Hepatocyte (in vitro differentiated cells): Measurements from ENCODE around the gene C20orf204.

Source experiments
- EZH2 ChIP-seq: fragments of 200-600 bp; sonication (generic); IDR thresholded peaks from 2 replicates; pipeline ENCODE4 v1.6.1; 2016; ENCODE audit warnings: antibody characterized with exemption, mild to moderate bottlenecking, borderline replicate concordance
- EZH2phosphoT487 ChIP-seq: fragments of 200-600 bp; sonication (generic); IDR thresholded peaks from one replicate; pipeline ENCODE4 v1.6.1; 2018; ENCODE audit warnings: antibody characterized with exemption, mild to moderate bottlenecking, low read depth, moderate library complexity; ENCODE audit not compliant: unreplicated experiment, severe bottlenecking
- TF ChIP-seq, protein P1 (sequence below): fragments of 200-600 bp; sonication (generic); IDR thresholded peaks from 2 replicates; pipeline ENCODE4 v1.5.1; 2016; ENCODE audit warnings: antibody characterized with exemption, mild to moderate bottlenecking; ENCODE audit not compliant: poor library complexity

DNA sequence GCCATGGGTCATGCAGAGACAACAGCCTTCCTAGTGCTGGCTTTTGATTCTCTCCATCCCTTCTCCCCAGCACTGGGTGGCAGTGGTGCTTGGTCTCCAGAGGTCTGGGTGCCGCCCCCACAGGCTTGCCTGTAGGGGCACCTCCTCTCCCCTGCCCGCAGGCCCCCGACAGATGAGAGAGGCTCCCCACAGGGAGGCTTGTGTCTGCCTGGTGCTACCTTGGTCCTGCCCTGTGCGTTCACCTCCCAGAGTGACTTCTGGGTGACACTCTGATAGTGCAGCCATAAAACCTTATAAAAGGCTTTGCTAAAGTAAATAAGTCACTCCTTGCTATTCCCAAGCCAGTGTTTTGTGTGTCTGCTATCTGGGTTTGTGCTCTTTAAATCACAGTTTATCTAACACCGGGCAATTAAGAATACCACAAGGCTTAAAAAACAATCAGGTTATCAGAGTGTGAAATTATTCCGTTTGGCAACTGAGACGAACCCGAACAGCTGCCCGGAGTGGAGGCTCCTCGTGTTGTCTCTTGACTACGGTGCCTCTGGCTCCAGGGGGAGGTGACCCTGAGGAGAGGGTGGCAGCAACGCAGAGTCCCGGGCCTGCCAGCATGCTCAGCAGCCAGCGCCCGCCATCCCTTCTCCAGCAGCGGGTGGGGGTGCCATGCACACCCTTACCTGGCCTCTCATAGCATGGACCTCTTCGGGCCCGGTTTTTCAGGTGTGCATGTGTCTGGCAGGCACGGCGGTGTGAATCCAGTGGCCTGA, 5.4 kb upstream of the C20orf204 start:
- TF ChIP-seq, protein P1, sequence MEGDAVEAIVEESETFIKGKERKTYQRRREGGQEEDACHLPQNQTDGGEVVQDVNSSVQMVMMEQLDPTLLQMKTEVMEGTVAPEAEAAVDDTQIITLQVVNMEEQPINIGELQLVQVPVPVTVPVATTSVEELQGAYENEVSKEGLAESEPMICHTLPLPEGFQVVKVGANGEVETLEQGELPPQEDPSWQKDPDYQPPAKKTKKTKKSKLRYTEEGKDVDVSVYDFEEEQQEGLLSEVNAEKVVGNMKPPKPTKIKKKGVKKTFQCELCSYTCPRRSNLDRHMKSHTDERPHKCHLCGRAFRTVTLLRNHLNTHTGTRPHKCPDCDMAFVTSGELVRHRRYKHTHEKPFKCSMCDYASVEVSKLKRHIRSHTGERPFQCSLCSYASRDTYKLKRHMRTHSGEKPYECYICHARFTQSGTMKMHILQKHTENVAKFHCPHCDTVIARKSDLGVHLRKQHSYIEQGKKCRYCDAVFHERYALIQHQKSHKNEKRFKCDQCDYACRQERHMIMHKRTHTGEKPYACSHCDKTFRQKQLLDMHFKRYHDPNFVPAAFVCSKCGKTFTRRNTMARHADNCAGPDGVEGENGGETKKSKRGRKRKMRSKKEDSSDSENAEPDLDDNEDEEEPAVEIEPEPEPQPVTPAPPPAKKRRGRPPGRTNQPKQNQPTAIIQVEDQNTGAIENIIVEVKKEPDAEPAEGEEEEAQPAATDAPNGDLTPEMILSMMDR = no peak
- TF ChIP-seq EZH2phosphoT487 (peak; percentile 100), EZH2 (no peak)
